GM19023 (cell line): Measurements from ENCODE around the gene MTA1.

Experiments
- ATAC-seq: cut with Tn5 transposase; IDR thresholded peaks from one replicate; pipeline ENCODE4 v1.9.1; 2021; ENCODE audit warnings: mild to moderate bottlenecking, moderate library complexity; ENCODE audit not compliant: unreplicated experiment

The MTA1 gene

DNA sequence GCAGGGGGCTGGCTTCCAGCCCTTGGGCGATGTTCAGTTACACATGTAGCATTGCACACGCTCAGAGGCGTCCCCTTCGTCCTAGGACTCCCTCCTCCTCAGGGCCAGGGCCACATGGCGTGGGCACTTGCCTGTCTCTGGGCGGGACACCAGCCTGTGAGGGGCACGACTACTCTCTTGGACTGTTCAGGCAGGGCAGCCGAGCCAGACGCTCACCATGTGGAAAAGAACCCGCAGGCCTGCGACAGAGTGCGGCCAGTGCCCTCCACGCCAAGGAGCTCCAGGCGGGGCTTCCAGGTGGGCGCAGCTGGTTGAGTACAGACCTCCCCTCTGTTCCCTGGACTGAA lies 20.9 kb downstream of the MTA1 start:
- ATAC-seq, result no peak

DNA sequence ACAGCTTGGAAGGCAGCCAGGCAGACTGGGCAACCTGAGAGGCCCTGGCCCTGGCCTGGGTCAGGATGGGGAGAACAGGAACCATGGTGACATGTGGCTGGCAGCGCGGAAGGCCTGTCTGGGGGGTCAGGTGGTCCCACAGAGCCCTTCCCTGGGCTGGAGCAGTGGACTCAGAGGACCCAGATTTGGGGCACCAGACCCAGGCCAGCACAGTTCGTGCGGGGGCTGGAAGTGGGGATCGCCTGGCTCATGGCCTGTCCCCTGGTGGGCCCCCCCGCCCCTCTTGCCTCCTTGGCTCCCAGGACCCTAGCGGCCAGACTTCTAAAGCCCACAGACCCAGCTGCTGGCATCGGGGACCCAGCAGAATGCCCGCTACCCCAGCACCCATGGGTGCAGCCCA lies 21.4 kb downstream of the MTA1 start:
- ATAC-seq, result no peak

DNA sequence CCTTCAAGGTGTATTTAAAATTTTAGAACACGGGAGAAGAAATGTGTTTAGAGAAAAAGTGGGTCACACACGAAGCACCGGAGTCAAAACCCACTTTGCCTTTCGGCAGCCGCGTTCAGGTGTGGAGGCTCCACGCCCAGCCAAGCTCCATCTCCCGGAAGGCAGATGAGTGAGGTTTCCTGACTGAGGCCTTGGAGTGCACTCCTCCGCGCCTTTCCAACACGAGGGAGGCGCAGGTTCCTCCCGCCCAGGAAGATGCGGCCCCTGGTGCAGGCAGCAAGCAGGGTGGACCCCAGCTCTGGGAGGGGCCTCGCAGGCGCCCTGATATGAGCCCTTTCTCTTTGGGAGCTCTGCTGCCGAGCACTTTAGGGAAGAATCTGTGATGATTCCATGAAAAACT lies 22.5 kb downstream of the MTA1 start:
- ATAC-seq, result no peak

DNA sequence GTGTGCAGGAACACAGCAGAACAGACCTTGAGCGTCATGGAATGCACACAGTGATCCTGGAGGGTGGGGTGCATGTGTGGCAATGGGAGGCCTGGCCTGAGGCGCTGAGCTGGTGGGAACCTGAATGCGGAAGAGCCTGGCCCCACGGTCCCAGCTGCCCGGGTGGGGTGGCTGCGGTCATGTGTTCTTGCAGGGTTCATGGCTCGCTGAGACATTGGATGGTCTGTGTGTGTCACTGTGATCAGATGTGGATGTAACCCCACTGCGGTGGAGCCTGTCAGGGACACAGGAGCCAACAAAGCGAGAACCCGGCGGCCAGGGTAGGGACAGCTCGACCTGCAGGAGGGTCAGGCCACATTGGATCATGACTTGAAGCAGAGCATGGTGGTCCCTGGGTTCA lies 23.2 kb downstream of the MTA1 start:
- ATAC-seq, result no peak

DNA sequence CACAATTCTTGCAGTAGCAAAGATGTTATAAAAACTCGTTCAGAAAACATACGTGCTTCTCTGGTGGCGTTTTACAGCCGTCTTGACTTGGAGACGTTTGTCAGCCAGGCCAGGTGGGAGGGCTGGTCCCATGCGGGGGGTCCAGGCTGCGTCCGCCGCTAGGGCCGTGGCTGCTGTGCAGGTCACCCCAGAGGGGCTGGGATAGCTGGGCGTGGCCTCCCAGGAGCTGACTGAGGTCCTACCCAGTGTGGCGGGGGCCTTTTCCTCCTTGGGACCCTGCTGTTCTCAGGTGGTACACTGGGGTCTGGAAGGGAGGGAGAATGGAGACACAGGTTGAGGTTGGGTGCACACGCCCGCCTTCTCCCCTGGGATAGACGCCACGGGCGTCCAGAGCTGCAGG lies 25.2 kb downstream of the MTA1 start:
- ATAC-seq, result no peak

DNA sequence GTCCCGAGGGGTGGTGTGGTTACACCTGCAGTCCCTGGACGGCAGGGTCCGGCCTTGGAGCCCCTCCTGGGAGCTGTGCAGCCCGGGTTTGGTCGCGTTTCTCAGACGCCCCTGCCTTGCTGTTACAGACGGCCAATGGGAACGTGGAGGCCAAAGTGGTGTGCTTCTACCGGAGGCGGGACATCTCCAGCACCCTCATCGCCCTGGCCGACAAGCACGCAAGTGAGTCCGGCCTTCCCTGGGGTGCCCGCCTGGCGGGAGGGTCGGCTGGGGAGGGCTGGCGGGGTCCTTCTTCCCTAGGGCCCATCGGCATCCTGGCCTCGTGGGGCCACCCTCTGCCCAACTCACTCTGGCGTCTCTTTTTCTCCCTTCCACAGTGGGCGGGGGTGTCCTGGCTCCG lies 25.7 kb downstream of the MTA1 start:
- no peak for ATAC-seq

DNA sequence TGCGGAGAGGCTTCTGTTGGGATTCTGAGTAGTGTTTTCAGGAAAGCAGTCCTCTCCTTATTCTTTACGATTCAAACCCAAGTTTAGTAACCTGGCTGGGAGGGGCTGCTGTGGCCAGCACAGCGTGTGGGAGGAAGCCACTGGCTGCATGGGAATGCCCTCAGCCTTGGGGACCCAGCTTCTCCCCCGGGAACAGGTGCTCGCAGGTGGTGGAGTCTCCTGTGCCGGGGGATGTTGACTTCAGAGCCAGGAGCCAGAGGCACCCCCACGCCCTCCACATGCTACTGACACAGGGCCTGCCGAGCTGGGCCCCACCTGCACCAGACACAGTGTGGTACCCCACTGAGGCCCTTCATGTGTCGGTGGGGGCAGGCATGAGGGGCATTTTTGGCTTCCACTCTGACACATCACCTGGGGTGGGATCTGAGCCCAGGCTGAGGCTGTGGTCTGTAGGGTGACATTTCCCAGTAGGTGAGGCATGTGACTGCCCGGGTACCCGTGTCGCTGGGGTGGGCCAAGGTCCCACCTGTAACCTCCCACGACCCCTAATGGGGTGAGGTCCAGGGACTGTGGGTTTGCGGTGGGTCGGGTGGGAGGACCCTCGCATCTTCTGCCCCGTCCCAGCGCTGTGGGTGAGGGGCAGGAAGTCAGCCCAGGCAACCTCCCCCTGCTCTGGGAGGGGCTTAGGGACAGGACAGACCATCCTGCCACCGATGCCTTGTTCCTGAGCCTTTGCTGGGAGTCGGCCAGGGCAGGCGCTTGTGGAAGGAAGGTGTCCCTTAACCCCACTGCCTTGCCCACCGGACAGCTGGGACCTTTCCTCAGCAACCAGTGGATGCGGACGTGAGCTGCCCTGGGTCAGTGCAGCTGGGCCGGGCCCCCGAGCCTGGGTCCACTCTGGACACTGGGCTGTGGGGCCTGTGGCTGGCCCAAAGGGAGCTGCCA lies 26.5 kb downstream of the MTA1 start:
- ATAC-seq, result no peak

DNA sequence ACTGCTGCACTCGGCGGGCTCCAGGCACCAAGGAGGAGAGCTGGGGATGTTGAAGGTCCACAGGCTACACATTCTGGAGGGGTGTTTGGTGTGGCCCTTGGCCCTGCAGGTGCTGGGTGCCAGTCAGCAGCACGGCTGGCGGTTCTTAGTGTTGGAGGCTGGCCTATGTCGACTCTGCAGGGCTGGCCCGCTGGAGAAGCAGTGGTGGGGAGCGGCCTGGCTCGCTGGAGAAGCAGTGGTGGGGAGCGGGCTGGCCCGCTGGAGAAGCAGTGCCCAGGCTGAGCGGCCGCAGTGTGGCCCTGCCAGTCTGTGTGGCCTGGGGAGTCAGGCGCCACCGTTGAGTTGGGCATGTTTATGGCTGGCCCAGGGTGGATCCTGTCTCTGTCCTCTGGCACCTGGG lies 27.3 kb downstream of the MTA1 start:
- no peak for ATAC-seq

DNA sequence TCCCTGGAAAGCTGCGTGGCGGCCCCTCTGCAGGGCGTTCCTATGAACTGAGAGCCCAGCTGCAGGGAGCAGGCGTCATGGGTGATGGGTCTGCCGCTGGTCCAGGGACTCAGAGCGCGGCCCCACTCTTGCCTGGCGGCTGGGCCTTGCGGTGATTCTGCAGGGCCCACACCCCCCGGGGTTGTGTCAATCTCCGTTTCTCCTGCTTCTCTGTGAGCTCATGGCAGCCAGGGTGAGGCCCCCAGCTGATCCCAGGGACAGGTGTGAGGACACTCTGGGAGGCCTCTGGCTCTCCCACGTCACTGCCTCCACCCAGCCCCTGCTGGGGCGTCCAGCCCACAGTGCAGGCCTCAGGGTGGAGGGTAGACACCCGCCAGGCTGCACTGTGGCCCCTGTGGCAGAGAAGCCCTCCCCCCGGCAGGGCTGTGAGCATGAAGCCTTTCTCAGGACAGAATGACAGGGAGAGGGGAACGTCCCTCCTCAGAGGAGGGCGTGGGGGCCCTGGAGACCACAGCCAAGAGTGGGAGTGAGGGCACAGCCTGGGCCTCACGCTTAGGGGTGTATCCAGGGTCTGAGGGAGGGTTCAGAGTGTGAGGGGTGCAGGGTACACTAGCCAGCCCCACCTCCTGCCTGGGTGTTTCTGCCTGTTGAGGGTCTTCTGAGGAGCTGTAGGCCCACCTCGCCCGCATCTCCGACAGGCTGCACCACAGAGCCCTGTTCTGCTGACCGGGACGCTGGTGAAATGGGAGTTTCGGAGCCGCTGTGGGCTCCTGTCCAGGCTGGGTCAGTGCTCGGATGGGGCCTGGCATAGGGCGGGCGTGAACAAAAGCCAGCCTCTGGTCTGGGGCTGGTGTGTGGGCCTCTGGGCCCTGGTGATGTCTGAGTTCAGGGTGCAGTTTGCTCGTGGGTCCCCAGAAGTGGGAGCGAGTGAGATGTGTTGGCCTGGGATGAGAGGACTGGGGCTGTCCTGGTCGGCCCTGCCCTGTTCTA lies 28.3 kb downstream of the MTA1 start:
- no peak for ATAC-seq

DNA sequence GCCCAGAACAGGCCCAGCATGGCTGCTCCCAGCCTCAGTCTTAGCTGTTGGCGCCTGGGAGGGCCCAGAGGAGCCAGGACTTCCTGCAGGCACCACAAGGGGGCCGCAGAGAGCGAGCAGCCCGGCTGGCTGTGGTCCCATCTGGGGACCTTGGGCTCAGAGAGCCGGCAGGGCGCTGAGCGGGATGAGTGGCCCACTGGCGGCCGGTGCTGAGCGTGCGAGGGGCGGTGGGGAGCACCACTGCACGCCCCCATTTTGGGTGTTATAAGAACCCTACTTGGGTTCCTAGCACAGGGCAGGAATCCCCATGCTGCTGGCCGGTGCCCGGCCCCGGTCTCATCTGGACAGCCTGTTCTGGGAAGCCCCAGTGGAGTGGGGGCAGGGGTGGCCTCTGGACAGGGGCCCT lies 29.1 kb downstream of the MTA1 start:
- no peak for ATAC-seq

DNA sequence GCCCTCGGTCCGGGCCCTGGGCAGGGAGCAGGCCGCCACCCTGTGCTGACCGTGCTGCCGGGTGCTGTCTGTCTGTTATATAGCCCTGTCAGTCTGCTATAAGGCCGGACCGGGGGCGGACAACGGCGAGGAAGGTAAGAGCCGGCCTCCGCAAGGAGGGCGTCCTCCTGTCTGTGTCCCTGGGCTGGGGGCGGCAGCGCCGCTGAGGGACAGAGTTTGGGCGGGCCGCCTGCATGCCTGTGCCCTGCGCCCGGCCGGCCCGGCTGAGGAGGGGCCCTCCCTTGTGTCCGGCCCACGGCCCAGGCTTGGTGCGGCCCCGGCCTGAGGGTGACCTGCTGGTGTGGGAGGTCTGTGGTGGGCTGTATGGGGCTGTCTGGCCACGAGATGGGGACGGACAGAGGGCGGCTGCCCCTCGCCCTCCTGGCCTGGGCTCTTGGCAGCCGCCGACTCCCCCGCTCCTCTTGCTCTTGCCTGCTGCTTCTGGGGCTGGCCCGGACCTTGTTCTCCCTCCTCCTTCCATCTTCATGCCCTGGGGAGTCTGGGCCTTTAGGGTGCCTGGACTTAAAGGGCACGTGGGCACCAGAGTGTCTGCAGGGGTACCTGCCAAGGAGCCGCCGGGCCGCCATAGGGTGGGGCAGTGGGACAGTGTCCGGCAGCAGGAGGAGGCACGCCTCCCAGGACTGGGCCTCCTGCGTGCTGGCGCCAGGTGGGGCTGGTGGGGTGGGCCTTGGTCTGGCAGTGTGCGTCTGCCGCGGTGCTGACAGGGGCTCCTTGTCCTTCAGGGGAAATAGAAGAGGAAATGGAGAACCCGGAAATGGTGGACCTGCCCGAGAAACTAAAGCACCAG lies 29.9 kb downstream of the MTA1 start:
- no peak for ATAC-seq

DNA sequence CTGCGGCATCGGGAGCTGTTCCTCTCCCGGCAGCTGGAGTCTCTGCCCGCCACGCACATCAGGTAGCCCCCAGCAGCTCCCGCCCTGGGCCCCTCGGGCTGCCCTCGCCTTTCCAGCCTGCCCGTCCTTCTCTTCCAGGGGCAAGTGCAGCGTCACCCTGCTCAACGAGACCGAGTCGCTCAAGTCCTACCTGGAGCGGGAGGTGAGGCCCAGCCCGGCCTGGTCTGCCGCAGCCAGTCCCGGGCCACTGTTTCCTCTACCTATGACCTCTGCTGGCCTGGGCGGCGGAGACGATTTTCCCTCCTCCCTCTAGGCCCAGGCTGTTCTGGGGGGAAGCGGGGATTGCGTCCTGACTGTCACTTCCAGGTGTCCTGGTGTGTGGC lies 30.5 kb downstream of the MTA1 start:
- no peak for ATAC-seq

DNA sequence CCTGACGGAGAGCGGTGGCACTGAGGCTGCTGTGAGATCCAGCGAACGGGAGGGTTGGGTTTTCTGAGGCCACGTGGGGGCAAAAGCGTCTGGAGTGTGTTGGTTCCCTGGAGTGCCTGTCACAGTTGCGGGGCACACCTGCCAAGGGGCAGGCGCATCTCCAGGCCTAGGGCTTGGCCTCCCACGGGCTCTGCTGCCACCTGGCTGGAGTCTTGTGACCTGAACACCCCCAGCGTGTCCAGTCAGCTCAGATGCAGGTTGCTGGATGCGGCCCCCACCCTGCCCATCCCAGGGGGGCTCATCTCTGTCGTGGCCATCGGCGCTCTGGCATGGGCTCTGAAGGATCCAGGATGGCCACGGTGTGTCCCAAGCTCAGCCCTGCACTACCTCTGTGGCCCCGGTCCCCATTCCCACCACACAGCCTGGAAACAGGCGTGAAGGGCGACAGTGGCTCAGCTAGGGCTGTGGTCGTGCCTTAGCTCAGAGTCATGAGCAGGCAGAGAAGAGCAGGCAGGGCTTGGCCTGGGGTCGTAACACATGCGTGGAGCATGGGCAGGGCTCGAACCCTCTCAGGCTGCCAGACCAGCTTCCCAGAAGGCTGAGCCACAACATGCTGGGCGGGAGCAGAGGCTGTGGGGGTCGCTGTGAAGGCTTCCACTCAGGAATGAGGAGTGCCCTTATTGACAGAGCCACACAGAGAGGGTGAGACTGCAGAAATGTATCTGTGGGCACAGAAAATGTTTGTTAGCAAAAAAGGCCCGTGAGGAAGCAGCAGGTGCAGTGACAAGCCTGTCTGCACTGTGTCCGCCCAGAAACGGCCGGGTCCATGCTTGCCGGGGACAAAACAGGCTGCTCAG lies 31.5 kb downstream of the MTA1 start:
- no peak for ATAC-seq

DNA sequence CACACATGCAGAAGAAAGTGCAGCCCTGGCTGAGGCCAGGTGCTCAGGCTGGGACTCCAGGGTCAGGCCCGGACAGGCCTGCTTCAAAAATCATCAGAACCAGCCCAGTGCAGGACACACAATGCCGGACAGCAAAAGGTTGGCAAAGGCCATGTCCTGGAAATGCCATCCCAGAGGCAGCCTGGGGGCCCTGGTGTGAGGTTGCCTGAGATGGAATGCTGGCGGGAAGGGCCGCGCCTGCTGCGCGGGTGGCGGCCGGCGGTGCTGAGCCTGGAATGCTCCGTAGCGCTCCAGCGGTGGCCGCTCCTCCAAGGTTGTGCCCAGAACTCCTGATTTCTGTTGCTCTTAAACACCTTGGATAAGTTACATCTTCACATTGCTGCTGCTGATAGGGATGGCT lies 33.3 kb downstream of the MTA1 start:
- ATAC-seq, result no peak

DNA sequence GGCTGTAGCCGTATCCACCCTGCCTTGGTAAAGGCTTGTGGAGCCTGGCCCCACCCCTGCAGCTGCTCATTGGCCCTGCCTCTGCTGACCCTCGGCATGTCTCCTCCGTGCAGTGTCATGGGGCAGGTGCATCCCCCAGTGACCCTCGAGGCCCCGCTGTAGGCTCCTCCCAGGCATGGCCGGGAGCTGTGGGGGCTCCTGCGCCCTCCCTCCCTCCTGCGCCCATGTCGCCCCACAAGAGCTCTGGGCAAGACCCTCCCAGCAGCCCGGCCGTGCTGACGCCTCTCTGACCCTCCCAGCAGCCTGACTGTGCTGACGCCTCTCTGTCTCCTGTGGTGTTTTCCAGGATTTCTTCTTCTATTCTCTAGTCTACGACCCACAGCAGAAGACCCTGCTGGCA lies 34.2 kb downstream of the MTA1 start:
- no peak for ATAC-seq

DNA sequence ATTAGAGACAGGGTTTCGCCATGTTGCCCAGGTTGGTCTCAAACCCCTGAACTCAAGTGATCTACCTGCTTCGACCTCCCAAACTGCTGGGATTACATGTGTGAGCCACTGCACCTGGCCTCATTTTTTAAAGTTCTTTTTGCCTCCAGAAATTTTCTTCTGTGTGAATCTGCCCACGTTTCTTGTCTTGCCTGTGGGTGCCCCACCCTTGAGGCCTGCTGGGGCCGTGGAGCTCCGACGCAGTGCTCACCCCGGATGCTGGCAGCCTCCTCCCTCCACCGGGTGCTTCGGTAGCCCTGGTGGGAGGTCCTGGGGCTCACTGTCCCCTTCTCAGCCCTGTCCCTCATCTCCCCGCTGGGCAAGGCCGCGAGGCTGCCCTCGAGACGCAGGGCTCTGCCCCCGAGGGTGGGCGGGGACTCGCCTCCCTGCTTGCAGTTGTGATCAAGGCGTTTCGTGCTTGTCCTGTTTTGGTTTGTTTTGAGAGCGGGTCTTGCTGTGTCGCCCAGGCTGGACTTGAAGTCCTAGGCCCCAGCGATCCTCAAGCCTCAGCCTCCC lies 35.5 kb downstream of the MTA1 start:
- no peak for ATAC-seq

DNA sequence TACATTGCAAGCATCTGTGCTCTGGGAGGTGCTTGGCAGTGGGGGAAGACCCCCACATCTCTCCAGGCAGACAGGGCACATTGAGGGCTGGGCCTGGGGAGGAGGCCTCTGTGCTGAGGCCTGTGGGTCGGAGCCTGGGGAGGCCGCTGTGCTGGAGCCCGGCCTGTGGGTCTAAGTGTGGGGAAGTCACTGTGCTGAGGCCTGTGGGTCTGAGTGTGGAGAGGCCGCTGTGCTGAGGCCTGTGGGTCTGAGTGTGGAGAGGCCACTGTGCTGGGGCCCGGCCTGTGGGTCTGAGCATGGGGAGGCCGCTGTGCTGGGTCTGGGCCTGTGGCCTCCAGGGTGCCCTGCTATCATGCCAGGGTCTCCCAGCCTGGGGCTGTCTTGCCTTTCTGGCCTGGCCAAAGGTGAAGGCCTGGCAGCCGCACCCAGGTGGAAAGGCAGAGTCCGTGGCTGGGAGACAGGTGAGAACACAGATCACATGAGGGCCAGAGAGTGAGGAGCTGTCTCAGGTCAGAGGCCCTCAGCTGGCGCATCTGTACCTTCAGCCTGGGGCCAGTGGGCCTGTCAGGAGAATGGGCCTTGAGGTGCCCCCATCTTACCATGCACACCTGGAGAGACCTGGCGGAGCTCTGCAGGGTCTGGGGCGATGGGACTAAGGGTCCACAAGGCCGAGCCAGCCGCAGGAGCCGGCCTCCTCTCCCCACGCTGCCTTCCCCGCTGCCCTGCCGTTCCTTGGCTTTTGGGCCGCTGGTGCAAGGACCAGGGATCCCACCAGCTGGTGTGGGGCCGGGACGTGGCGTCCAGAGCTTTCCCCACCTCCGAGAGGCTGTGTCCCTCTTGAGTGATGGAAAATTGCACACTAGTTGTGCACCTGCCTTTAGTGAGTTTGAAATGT lies 36.4 kb downstream of the MTA1 start:
- no peak for ATAC-seq

DNA sequence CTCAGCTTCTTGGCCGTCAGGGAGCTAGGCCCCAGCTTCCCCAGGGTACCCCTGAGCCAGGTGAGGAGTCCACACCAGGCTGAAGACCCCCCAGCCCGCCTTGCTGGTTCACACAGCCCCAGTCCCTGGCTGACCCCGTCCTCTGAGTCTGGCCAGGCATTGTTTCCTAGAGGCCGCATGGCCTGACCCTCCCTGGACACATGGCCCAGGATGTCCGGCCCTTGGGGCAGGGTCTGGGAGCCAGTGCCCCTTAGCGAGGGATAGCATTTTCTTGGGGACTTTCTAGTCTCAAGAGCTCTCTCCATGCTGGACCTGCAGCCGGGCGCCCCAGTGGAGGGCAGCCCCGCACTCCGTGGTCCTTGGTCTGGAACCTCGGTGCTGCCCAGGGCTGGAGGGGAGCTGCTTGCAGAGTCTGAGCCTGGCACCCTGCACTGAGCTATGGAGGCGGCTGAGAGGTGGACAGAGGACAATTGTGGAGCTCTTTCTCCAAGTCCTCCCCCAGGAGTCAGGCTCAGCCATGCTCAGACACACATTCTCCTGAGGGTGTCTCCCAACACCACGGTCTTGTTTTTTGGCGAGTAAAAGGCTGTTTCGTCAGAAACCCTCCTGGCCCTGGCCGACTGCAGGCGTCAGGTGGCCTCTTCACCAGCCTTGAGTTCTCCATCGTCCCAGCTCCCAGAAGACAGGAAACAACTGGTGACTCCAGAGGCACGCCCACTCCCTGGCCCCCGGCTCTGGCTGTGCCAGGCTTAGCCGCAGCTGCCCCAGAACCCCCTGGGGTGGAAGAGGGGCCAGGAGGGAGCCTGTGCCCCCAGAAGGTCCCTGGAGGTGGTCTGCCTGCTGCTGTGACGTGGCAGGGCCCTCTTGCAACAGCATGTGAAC lies 37.4 kb downstream of the MTA1 start:
- ATAC-seq, result no peak
